Ovary (tissue), 3 donors: Measurements from ENCODE around the gene ROBO1.

Experiments
- CTCF ChIP-seq, 3 donors: fragments of 450-650 bp in 2 of 3; fragments of 200-600 bp in 1 of 3; IDR thresholded peaks; one replicate each; pipeline versions ENCODE4 v1.5.1 to v1.8.0; 2016 to 2022; ENCODE audit warnings: antibody characterized with exemption in 3 of 3, mild to moderate bottlenecking in 1 of 3
- EP300 ChIP-seq: sonication (generic); formaldehyde crosslinking; IDR thresholded peaks from one replicate; pipeline ENCODE4 v1.6.1; 2017; ENCODE audit warnings: antibody characterized with exemption
- donor health status: DM: no; HTN: no; CAD: no.

GRCh38 chr3:79012530-79012913 is 755.3 kb downstream of the ROBO1 start:
- TF ChIP-seq CTCF (IDR thresholded peaks at IDR 0.05) = no peak
- TF ChIP-seq EP300 = no peak
